Non-pigmented ciliary epithelial cell (primary cell): ENCODE data around the gene FARP2.
"Not testable (repeated sequence)": the region's sequence is repeated elsewhere in the genome, so short reads cannot be mapped to it uniquely, and the experiment has no call there.

Source experiments
- DNase-seq: peaks from one replicate; pipeline ENCODE4 v3.0.0-alpha.2; 2010; ENCODE audit warnings: low read depth

FARP2 gene, protein sequence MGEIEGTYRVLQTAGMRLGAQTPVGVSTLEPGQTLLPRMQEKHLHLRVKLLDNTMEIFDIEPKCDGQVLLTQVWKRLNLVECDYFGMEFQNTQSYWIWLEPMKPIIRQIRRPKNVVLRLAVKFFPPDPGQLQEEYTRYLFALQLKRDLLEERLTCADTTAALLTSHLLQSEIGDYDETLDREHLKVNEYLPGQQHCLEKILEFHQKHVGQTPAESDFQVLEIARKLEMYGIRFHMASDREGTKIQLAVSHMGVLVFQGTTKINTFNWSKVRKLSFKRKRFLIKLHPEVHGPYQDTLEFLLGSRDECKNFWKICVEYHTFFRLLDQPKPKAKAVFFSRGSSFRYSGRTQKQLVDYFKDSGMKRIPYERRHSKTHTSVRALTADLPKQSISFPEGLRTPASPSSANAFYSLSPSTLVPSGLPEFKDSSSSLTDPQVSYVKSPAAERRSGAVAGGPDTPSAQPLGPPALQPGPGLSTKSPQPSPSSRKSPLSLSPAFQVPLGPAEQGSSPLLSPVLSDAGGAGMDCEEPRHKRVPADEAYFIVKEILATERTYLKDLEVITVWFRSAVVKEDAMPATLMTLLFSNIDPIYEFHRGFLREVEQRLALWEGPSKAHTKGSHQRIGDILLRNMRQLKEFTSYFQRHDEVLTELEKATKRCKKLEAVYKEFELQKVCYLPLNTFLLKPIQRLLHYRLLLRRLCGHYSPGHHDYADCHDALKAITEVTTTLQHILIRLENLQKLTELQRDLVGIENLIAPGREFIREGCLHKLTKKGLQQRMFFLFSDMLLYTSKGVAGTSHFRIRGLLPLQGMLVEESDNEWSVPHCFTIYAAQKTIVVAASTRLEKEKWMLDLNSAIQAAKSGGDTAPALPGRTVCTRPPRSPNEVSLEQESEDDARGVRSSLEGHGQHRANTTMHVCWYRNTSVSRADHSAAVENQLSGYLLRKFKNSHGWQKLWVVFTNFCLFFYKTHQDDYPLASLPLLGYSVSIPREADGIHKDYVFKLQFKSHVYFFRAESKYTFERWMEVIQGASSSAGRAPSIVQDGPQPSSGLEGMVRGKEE

DNA sequence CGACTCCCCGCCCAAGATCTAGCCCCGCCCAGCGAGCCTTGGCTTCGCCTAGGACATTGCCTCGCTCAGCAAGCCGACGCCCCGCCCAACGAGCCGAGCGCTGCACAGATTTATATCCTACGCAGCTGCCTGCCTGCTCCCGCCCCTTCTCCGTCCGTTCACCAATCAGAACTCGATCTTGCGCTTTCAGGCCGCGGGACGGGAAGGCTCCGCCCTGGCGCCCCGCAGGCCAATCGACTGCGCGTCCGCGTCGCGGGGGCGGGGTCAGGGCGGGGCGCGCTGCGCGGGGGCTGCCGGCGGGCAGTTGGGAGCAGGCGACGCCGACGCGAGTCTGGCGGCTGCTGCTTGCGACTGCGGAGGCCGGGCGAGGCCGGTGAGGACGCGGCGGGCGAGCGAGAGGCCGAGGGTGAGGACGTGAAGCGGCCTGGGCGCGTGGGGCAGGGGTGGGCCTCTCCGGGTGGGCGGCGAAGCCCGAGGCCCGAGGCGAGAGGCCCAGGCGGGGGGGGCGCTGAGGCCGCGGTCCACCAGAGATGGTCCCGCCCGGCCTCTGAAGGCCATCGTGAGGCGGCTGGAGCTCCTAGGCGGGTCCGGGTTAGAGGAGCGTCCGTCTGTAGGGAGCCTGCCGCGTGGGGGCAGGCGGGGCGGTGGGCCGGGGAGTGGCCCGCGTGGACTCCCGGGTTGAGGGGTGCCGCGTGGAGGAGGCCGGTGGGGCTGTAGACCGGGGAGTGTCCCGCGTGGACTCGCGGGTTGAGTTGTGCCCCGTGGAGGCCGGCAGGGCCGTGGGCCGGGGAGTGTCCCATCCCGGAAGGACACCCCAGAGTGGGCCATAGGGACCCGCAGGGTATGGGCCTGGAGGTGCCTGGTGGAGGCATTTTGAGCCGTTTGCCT lies at the start of gene FARP2:
Gene FARP2 (plus strand): TSS at position 303 of the 888 bp plus-strand sequence. CDS start 16,823 bp downstream, outside the sequence.
- DNase-seq = peak; percentile 87

DNA sequence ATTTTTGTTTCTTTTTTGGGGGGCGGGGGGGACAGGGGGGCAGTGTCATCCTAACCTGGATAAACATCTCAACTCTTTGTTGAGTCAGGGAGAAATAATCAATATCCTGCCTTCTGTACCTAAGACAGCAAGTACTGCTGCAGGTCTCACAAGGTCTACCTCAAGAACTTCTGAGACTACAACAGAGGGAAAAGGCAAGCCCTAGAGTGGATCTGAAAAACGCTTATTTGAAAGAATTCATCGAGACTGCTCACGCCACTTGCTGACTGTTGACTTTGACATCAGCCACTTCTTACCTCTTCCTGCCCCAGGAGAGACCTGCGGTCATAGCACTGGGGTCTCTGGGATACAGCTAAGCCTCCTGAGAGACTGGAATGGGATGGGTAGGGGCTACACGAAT lies 49.0 kb upstream of the FARP2 start:
- no peak for DNase-seq

DNA sequence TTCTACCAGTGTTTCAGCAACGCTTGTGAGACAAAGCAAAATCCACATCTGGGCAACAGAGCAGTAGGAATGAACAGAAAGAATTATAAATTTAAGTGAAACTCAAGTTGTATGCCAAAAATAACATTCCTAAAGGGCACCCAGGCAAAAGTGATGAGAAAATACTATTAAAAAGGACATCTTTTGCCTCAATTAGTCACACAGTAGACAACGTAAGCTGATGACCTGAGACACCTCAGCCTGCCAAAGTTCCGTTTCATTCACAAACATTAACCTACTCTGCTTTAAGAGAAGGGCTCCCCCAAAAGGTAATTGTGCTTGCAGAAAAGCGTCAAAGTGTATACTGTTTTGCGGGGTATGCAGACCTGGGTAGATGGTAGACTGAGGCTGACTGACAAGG lies 47.8 kb upstream of the FARP2 start:
- no peak for DNase-seq

DNA sequence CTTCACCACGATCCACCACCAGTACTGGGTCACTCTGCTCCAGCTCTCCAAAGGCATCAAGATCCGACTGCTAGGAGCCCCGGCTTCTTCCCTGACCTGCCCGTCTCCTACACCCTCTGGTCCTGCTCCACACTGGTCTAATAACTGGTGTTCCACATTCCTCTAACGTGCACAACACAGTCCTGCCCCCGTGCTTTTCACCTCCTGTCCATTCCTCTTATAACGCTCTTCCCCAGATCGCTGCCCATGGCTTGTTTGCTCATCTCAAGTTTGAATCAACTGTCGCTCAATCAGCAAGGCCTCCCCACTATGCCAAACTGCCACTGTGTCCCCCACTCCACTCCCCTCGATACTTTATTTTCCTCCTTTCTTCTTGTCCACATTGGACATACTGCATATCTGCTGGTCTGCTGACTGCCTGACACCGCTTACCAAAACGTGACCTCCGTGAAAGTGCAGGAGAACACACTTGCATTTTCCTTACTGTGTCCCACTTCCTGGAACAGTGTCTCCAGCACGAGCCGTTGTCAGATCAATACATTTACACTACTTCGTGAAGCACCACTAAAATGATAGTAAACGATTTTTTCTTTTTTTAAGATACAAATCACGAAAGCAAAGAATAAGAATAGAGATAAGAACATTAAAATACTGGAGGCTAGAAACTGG lies 47.1 kb upstream of the FARP2 start:
- no peak for DNase-seq

DNA sequence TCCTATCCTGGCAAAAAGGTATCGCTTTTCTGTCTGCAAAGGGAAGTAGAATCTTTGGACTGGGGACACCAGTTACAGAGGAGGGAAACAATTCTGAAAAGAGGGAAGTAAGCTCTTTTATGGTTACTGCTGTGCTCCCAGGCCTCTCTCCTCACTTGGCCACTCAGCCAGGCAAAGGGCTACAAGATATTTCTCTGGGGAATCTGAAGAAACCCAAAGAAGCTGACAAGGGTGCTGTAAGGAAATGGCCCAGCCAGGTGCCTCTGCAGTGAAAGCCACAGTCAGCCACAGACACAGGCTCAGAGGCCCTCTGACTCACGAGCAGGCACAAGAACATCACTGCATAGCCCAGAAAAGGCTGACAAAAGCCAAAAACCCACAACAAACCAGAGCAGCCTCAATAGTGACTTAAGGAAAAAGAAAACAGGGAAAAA lies 46.4 kb upstream of the FARP2 start:
- no peak for DNase-seq

DNA sequence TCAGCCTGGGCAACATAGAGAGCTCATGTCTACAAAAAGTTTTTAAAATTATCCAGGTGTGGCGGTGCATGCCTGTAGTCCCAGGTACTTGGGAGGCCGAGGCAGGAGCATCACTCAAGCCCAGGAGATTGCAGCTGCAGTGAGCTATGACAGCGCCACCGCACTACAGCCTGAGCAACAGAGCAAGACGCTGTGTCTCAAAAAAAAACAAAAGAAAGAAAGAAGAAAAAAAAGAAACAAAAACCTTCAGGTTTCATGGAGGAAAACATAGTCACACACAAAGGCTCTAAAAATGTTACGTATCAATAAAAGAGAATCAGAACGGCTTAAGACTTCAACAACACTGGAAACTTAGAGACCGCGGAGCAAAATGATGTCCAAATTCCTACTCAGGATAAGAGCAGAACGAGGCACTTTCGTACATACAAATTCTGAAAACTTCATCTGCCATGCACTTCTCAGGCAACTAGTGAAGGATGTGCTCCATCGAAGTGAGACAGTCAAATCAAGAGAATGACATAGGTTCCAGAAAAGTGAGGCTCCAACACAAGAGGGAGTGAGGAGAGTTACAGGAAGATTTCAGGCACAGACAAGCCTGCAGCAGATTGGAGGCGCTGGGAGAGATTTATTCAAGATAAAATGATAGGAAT lies 45.0 kb upstream of the FARP2 start:
- DNase-seq = no peak

DNA sequence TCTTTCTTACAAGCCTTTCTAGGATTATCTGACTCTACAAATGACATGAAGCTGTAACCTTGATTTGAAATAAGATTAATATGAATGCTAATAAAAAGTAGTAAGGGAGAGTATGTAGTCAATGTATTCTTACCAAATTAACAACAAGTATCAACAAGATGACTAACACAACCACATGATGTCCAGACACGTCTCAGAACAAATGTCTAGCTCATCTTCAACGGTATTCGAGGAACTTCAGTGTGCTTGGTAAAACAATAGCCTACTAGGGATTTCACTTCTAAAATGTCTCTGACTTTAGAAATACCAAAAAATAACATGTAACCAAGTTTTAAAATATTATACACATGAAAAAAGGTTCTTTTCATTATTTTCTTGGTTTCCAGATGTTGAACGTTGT lies 44.0 kb upstream of the FARP2 start:
- peak; percentile 38 for DNase-seq

DNA sequence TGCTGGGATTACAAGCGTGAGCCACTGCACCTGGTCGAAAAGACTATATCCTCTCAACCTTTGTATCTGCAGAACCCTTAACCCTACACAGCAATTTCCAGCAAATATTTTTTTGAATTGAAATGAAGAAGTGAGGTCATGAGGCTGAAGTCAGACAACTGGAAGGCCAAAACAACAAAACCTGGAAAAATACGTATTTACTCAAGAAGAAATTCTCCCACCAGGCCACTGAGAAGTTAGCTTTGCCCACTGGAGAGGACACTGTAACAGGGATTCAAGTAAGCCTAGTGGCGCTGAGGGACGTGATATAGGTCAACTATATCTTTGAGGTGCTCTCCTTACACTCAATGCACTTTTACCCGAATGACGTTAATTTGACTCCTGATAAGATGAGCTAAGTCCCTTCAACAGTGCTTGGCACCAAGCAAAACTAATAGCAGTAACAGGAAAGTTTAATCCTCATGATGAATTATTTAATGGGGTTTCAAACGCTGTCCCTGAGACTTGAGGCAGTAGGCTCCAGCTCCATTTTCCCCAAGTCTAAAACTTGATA lies 42.5 kb upstream of the FARP2 start:
- DNase-seq = no peak

DNA sequence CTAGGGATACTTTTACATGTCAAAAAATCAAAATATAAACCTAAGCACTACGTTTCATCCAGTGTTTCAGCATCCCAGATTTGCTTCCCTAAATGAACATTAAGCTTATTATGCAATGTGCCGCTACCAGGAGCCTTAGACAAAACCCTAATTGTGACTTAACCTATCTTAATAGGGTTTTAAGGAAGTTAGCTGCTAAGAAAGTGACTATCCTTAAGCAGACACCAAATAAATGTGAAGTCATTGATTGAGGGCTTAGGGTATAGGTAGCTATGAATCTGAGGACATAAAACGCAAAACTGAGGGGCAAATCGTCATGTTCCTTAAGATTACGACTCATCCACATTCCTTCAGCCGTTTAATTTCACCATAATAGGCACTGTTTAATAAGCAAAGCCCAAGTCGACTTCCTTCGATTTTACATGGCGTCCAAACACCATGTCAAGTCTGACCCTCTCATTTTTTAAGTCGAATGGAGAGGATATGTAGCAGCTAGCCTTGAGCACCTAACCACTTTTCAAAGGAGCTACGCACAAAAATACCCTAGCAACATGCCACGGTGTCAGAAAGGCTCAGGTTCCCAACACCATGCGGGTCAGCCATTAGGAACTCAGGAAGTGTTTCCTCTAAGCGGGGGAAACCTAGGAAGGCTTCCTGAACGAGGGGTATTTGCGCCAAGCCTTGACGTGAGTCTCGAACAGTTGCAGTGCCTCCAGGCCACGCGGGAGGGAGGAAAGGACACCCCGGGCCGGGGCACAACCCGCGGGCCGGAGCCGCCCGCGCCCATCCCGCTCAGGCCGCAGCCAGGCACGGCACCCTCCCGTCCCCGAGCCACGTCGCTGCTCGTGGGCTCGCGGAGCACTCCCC lies 41.6 kb upstream of the FARP2 start:
- DNase-seq = no peak

DNA sequence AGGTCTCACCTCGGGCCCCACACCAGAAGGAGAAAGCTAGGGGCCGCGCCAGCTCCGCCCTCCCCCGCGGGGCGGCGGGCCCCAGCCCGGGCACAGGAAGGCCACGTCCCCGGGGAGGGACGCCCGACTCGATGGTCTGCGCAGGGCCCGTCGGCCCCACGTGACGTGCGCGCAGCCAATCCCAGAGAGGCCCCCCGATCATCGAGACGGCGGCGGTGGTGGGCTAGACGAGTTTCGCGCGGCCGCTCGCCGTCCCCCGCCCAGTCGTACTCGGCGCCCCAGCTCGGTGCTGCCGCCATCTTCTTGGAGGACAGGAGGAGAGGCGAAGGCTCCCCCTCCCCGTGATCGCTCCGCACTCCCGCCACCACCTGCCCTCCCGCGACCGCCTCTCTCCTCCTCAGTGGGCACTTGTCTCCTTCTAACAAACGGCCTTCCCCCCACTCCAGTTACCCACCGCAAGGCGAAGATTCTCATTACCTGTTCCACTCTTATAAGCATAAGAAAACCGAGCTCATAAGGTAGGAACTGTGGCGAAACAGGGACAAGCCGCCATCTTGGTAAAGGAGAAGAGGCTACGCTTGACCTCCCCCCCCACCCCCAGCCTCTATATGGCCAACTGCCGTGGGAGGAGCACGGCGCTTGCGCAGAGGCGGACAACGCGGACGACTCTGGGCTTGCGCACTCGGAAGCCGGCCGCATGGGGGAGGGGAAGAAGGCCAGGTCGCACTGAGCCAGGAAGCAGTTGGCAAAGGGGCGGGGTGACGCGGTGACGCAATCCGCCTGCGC lies 40.8 kb upstream of the FARP2 start, which contains the start of gene HDLBP:
Gene HDLBP (minus strand): TSS at position 580 of the 786 bp plus-strand sequence. CDS start 48,803 bp downstream, outside the sequence.
- DNase-seq = peak; percentile 92

DNA sequence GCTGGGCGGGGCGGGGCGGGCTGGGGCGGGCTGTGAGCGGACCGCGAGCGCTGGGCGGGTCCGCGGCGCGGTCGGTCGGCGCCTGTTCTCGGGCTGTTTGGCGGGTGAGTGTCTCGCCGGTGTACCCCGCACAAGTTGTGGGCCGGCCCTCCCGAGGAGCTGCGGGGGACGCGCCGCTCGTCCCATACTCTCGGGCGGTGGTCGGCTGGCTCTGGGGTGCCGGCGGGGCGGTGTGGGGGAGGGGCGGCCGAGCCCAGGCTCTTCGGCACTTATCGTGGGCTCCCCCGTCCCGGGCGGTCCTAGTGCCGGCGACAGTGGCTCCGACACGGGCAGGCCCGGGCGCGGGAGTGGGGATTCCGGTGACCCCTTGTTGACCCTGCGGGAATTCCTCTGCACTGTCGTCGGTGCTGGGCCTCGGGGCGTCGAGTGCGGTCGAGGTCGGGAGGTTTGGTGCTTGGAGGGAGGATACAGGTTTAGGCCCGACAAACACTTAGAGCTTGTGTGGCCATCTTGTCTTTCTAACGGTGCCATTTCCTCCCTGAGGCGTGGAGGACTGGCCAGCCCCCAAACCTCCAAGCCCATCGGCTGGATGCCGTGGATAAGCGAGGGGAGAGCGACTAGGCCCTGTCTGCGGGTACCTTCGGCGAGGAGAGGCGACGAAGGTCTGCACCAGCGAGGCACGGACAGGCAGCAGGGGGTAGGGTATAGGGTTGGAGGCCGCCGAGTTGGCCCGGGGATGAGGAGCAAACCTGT lies 40.0 kb upstream of the FARP2 start, which contains the start of gene SEPTIN2:
Gene SEPTIN2 (plus strand): TSS at position 47 of the 753 bp plus-strand sequence. CDS start 8,308 bp downstream, outside the sequence.
- DNase-seq = no peak

DNA sequence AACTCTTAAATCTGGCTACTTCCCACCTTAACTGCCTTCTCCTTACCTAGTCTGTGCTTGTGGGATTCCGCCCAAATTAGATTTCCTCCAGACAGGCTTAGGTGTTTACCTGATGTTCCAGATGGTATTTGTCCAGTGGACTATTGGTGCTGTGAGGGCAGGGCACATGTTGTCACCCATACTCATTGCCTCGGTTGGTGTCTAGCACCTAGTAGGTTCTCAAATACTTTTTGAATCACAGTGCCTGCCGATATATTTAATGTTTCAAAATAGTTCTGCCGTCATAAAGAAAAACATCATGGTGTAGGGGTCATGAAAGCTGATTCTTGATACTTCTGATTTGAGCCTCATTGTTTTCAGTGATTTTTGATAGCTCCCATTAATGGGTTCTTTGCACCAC lies 39.3 kb upstream of the FARP2 start:
- DNase-seq = no peak

DNA sequence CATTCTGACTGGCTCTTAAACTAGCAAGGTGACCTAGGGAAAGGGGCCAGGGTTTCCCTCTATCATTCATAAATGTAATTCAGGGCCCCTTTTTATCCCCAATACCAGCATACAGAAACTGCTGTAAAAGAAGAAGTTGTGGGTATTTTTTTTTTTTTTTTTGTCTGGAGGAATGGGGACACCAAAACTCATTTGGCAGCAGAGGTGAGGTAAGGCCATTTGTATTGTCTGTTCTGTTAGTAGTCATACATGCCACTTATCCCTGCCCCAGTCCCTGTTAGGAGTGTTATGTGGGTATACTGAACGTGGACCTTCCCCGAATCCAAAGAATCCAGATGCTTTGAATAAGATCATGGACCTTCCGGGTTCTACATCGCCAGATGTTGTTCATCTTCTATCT lies 38.7 kb upstream of the FARP2 start:
- no peak for DNase-seq

DNA sequence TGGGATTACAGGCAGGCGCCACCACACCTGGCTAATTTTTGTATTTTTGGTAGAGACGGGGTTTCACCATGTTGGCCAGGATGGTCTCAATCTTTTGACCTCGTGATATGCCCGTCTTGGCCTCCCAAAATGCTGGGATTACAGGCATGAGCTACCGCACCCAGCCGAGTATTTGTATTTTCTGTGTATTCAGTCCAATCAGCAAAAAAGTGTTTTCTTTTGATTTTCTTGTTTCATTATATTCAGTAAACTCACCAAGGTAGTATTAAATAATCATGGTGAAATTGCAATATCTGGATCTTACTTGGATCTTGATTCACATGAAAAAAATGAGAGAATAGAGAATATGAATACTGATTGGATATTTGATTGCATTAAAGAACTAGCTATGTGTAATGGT lies 37.3 kb upstream of the FARP2 start:
- not testable (repeated sequence) for DNase-seq

DNA sequence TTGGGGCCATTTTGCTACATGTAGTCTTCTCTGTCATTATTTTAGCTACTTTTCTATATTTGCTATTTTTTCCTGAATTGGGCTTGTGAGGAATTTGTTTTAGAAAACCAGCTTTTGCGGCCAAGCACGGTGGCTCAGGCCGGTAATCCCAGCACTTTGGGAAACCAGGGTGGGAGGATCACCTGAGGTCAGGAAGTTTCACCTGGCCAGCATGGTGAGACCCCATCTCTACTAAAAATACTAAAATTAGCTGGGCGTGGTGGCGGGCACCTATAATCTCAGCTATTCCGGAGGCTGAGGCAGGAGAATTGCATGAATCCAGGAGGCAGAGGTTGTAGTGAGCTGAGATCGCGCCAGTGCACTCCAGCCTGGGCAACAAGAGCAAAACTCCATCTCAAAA lies 35.7 kb upstream of the FARP2 start:
- DNase-seq = no peak

DNA sequence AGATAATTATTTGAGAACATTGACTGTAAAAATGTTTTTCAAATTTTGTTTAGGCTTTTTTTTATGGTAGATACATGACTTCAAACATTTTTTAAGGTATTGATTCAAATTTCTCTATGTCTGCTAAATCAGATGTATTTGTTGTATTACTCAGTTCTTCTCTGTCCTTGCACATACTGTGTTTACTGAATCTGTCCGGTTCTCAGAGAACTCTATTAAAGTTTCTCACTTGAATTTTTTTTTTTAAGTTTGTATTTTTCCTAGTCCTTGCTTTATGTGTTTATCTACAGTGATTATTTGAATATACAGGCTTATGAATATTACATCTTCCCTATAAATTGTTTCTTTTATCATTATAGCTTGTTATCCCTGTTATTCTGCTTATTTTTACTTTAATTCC lies 35.1 kb upstream of the FARP2 start:
- no peak for DNase-seq

DNA sequence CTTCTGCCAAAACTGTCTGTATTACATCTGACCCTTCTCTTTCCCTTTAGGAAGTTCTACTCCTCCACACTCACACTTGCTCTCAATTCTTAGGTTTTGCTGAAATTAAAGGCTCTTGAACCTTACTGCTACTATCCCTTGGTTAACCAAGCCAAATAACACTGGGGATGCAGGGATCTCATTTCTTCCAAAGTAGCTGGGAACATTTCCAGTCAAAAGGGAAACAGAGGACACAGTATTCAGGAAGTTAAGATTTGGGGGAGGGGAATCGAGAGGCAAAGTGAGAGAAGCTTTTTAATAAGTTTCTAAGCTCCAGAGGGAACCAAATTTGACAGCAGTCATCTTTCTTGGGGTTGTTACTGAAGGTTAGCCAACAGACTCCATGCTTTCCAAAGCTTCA lies 34.2 kb upstream of the FARP2 start:
- no peak for DNase-seq
